ENCODE measurements around the gene GRIN2C. TPM values are rescaled to one million over a fixed set of nuclear protein-coding genes. Genes with fewer than 3 reads are reported as not detected.

The GRIN2C gene
- total RNA-seq, 2 experiments from 2014 or later = not detected

GRCh38 chr17:74865504-74866197 lies 6.0 kb upstream of the GRIN2C start:
- no peak overlapping the region for H3K4me3 ChIP-seq (ENCODE audit: low read length)
- peaks cover 0 to 6% of the 10 kb centered on the region in 2 experiments for H3K9me3 ChIP-seq (ENCODE audit: control insufficient read depth in 1 of 2, insufficient read depth in 1 of 2, low read length in 2 of 2)
- Mint-ChIP-seq H3K27ac (no peak overlapping the region), H3K36me3 (ENCODE audit: low read depth) (no peaks in the 10 kb centered on the region), H3K9me3 (no peaks in the 10 kb centered on the region), H3K4me1 (ENCODE audit: low read depth) (peaks cover 16% of the 10 kb centered on the region), H3K27me3 (peaks cover 17% of the 10 kb centered on the region), H3K4me3 (no peak overlapping the region)
- CTCF ChIA-PET = interaction anchor here (1.0 to 1.6 kb wide), 3 partner anchors 23 to 208 kb away, joined by 3 to 5 read pairs (median 4); no protein-coding TSS in a partner anchor
- intact Hi-C loops (cut with DNase I, micrococcal nuclease) = loop anchor here (1.0 kb wide), 3 partner anchors 74 to 208 kb away; no protein-coding TSS in a partner anchor
- no peak overlapping the region for H3K27ac ChIP-seq (ENCODE audit: low read depth in 1 of 2, low read length in 2 of 2)
- H3K36me3 ChIP-seq (ENCODE audit: insufficient read depth, low read length) = peaks cover 3% of the 10 kb centered on the region
- TF ChIP-seq CTCF (IDR thresholded peaks at IDR 0.05) = no peak
- peaks cover 21% of the 10 kb centered on the region for H3K4me1 ChIP-seq (ENCODE audit: insufficient read depth, low read length)
- peaks cover 11 to 19% of the 10 kb centered on the region in 2 experiments for H3K27me3 ChIP-seq (ENCODE audit: control insufficient read depth in 1 of 2, insufficient read depth in 2 of 2, low read length in 2 of 2)
- no peak for ATAC-seq (ENCODE audit: poor library complexity)
- POLR2A ChIA-PET = interaction anchor here (1.1 kb wide), 1 partner anchor 208 kb away, joined by 5 read pairs; no protein-coding TSS in a partner anchor
- no peak for DNase-seq

DNA sequence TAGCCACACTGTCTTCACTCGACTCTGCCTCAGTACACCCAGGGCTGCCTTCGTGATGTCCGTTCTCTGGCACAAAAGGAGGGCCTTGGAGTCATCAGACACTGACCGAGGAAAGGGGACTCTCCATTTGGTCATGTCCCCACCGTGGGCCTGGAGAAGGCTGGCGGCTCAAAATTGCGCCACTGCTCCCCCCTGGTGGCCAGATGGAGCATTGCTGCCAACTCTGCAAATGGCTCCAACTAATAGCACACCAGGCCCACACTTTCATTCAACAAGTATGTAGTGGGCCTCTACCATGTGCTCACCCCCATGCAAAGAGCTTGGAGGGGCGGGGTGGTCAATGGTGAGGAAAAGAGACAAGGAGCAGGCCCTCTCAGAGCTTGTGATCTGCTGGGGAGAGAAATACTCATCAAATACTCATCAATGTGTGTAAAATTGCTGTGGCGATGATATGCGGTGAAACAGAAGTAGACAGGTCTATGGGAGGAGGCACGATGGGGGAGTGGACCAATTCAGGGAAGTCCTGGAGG lies 5.2 kb upstream of the GRIN2C start:
- Histone ChIP-seq H3K4me1 (ENCODE audit: insufficient read depth, low read length) (peaks cover 28% of the 10 kb centered on the region), H3K4me3 (ENCODE audit: low read length) (no peak overlapping the region), H3K36me3 (ENCODE audit: insufficient read depth, low read length) (peaks cover 3% of the 10 kb centered on the region), H3K9me3 (ENCODE audit: control insufficient read depth in 1 of 2, insufficient read depth in 1 of 2, low read length in 2 of 2) (peaks cover 0 to 12% of the 10 kb centered on the region in 2 experiments), H3K27me3 (ENCODE audit: control insufficient read depth in 1 of 2, insufficient read depth in 2 of 2, low read length in 2 of 2) (peaks cover 19 to 26% of the 10 kb centered on the region in 2 experiments), H3K27ac (ENCODE audit: low read depth in 1 of 2, low read length in 2 of 2) (no peak overlapping the region)
- peak; percentile 89 for TF ChIP-seq CTCF (IDR thresholded peaks at IDR 0.05)
- H3K9me3 Mint-ChIP-seq = no peaks in the 10 kb centered on the region
- no peak overlapping the region for H3K27ac Mint-ChIP-seq
- peaks cover 19% of the 10 kb centered on the region for H3K4me1 Mint-ChIP-seq (ENCODE audit: low read depth)
- CTCF ChIA-PET = interaction anchor here (1.0 to 1.6 kb wide), 3 partner anchors 22 to 208 kb away, joined by 3 to 5 read pairs (median 4); no protein-coding TSS in a partner anchor
- intact Hi-C loops (cut with DNase I, micrococcal nuclease) = loop anchor here (1.0 to 5.0 kb wide), 4 partner anchors 74 to 208 kb away; partner anchors contain the start of gene NHERF1 (in 1 of the 2)
- H3K4me3 Mint-ChIP-seq = no peak overlapping the region
- H3K27me3 Mint-ChIP-seq = peaks cover 24% of the 10 kb centered on the region
- H3K36me3 Mint-ChIP-seq (ENCODE audit: low read depth) = no peaks in the 10 kb centered on the region
- ATAC-seq (ENCODE audit: poor library complexity) (peak; percentile 73), DNase-seq (peak; percentile 44 to 85 (median 68))
- POLR2A ChIA-PET = interaction anchor here (1.1 kb wide), 1 partner anchor 208 kb away, joined by 5 read pairs; no protein-coding TSS in a partner anchor

DNA sequence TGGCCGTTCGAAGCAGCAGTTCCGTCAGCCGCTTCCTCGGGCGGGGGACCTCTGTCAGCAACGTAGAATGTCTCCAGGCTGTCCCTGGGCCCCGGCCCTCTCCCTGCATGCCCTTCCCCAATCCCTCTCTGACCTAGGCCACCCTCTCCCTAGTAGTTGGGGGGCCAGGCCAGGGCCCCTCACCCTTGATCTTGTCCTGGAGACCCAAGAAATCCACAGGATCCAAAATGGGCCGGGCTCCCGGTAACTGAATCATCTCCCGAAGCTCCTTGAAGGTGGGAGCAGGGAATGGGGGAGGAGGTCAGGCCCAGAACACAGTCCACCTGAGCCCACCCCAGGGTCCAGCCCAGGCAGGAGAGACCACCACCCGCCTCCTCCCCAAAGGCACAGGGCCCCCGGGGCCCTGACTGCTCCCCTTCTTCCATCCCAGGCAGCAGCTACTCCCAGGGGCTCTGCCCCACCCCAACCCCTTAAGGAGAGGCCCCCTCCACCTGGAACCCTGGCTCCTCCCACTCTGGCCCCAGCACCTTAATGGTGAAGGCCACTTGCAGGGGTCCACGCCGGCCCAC lies 4.7 kb upstream of the GRIN2C start:
- no peaks in the 10 kb centered on the region for H3K36me3 Mint-ChIP-seq (ENCODE audit: low read depth)
- H3K27me3 Mint-ChIP-seq = peaks cover 28% of the 10 kb centered on the region
- Histone ChIP-seq H3K27me3 (ENCODE audit: control insufficient read depth in 1 of 2, insufficient read depth in 2 of 2, low read length in 2 of 2) (peaks cover 21 to 29% of the 10 kb centered on the region in 2 experiments), H3K27ac (ENCODE audit: low read depth in 1 of 2, low read length in 2 of 2) (no peak overlapping the region), H3K9me3 (ENCODE audit: control insufficient read depth in 1 of 2, insufficient read depth in 1 of 2, low read length in 2 of 2) (peaks cover 0 to 12% of the 10 kb centered on the region in 2 experiments), H3K4me1 (ENCODE audit: insufficient read depth, low read length) (peaks cover 33% of the 10 kb centered on the region), H3K4me3 (ENCODE audit: low read length) (no peak overlapping the region), H3K36me3 (ENCODE audit: insufficient read depth, low read length) (no peaks in the 10 kb centered on the region)
- intact Hi-C loops (cut with DNase I, micrococcal nuclease) = loop anchor here in 1 of 2 experiments (5.0 kb wide), 1 partner anchor 117 kb away; the partner anchor contains the start of gene NHERF1
- no peak for TF ChIP-seq CTCF (IDR thresholded peaks at IDR 0.05)
- DNase-seq (no peak), ATAC-seq (ENCODE audit: poor library complexity) (no peak)
- ChIA-PET POLR2A (no interaction called here), CTCF (interaction anchor here (1.4 to 3.0 kb wide), 2 partner anchors 73 kb away, joined by 5 to 16 read pairs; no protein-coding TSS in a partner anchor)
- no peak overlapping the region for H3K27ac Mint-ChIP-seq
- H3K4me1 Mint-ChIP-seq (ENCODE audit: low read depth) = peaks cover 19% of the 10 kb centered on the region
- no peaks in the 10 kb centered on the region for H3K9me3 Mint-ChIP-seq
- no peak overlapping the region for H3K4me3 Mint-ChIP-seq
